Left colon (tissue), 2 donors: ENCODE data around the gene SEMA3D. TPM values are rescaled to one million over a fixed set of nuclear protein-coding genes. Genes with fewer than 3 reads are reported as not detected.

Experiments
- ATAC-seq: fragments of 200-7000 bp; cut with Tn5 transposase; one replicate; pipeline ENCODE4 v1.9.1; 2020; ENCODE audit warnings: mild to moderate bottlenecking, moderate library complexity
- DNase-seq, 2 donors: peaks; one replicate each; pipeline ENCODE4 v3.0.0-alpha.2; 2020
- intact Hi-C, 2 donors: fragments of 100-400 bp; cut with DNase I in 1 of 2; cut with micrococcal nuclease in 1 of 2; formaldehyde crosslinking; loops; one replicate each; pipeline versions ENCODE4 v1.11.2 to v1.14.0; 2022; cut with DNase I, micrococcal nuclease
- total RNA-seq, 2 donors: library from RNA; stranded (reverse); fragmentation: NEBNext Ultra II Directional; extraction: Animal tissue kit (Norgen Biotek cat#: 25700); gene quantifications; one replicate each; pipeline ENCODE4 v1.2.1, GENCODE V29; 2021
- donor health status: DM: no; HTN: no; CAD: no.
- donor health status: DM: yes; HTN: yes; CAD: no.

The SEMA3D gene
- total RNA-seq, 2 donors from 2014 or later: 2.0 to 2.6 TPM

- DNase-seq: no peak
- no peak for ATAC-seq
- intact Hi-C loops: no loop called here
Observed at GRCh38 chr7:85055906-85056305, 130.9 kb downstream of the SEMA3D start.

DNA sequence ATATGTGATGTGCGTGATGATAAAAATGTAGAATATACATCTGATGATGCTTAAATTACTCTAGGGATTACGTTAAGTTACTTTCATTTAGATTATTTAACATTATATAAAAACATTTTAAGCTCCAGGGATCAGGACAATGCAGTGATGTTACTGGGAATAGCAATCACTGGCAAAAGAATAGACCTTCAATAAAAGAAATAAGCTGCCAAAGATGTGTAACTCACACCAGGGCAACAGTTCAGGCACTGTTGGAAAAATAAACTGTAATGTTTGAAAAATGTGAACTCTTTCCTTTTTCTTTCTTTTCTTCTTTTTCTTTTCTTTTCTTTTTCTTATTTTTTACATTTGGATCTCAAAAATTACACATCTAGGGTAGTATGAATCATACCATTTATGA lies 131.7 kb downstream of the SEMA3D start:
- DNase-seq (no peak), ATAC-seq (no peak)
- intact Hi-C loops: no loop called here

DNA sequence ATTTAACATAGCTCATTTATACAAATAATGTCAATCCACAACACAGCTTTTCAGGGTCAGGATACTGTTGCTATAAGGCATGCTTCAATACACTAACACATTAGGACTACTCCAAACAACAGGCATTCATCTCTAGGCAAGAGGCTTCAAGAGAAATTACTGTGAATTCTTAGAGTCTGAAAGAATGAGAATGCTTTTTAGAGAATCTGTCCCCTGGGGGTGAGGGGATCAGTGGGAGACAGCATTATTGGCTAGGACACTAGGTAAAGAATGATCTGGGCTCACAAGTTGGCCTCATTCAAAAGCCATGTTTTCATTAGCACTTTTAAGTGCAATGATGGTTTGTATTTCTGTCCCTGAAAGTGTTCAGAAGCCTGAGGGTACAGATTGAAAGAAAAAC lies 132.6 kb downstream of the SEMA3D start:
- intact Hi-C loops: no loop called here
- ATAC-seq (no peak), DNase-seq (no peak)

DNA sequence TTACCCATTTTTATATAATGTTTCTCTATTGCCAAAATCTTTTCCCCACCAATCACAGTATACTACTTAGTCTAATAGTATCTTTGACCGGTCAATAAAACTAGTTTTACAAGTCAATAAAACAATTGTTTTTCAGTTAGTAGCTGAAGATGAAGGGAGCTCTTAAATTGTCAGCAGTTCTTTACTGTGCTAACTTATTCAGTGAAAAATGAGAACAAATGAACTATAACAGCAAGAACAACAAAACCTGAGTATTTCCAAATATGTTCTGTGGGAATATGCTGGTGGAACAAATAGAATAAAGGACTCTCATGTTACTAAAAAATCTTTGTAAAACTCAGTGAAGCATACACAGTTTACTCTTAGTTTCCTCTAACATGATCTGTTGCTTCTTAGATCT lies 134.0 kb downstream of the SEMA3D start:
- no peak for DNase-seq
- ATAC-seq: no peak
- intact Hi-C loops: no loop called here

GRCh38 chr7:85052056-85052737 lies 134.7 kb downstream of the SEMA3D start:
- no peak for ATAC-seq
- intact Hi-C loops: no loop called here
- no peak for DNase-seq

DNA sequence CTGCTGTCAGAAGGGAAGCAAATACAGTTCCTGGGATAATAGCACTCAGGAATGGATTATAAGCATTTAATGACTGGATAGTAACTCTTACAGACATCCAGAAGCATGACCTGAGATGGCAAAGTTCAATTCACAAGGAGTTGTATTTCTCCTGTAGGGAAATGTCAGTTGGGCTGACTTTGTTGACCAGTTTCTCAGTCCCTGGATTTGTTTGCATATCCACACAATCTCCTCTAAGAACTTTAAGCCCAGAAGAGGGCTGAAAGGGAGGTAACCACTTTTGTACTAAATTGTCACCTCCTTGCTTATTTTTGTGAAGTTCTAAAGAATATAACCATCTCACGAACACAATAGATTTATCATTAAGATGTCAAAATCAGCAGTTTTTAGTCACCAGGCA lies 140.3 kb downstream of the SEMA3D start:
- ATAC-seq (no peak), DNase-seq (no peak)
- intact Hi-C loops: loop anchor here in 1 of 2 donors (10.0 kb wide), 1 partner anchor 808 kb away; no protein-coding TSS in a partner anchor

- ATAC-seq (peak; percentile 72), DNase-seq (peak; percentile 39 to 70)
- intact Hi-C loops: loop anchor here in 1 of 2 donors (10.0 kb wide), 1 partner anchor 813 kb away; no protein-coding TSS in a partner anchor
Observed at GRCh38 chr7:85041605-85042216, 145.1 kb downstream of the SEMA3D start.

- intact Hi-C loops: no loop called here
- ATAC-seq: no peak
- DNase-seq: no peak
Observed at GRCh38 chr7:85039196-85039923, 147.5 kb downstream of the SEMA3D start.

GRCh38 chr7:85038466-85038865 lies 148.4 kb downstream of the SEMA3D start:
- intact Hi-C loops: no loop called here
- ATAC-seq: no peak
- DNase-seq: no peak

DNA sequence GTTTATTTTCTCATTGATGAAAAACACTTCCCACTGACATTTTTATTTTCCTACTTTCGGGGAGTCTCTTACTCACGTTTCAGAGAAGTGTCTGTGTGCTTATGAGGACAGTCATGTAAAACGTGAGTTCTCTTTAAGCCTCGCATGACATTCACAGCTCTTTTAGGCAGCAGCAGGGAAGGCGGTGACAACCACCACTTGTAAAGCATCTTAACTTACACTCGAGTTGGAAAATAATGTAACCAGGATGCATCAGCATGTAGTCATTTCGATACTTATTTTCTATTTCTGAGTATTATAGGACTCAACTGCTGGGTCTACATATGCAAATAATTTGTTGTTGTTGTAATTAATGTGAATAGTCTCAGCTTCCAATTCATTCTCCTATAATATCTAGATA lies 153.6 kb downstream of the SEMA3D start:
- intact Hi-C loops: loop anchor here in 1 of 2 donors (5.0 kb wide), 1 partner anchor 519 kb away; no protein-coding TSS in a partner anchor
- no peak for DNase-seq
- no peak for ATAC-seq

DNA sequence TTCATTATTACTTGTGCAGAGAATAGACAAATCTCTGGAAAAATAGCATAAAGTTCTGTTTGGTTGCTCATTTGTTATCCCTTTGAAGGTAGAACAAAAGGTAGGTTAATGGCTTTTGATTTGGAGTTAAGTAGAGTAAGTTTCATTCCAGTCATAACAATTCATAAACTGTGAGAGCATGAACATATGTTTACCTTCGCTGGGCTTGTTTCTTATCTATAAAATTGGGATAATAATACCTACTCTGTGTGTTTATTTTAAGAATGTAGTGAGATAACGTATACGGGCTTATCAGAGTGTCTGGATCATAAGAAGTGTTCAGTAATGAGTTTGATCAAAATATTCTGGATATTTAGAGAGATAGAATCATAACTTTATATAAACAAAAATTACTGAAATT lies 155.4 kb downstream of the SEMA3D start:
- ATAC-seq: no peak

DNA sequence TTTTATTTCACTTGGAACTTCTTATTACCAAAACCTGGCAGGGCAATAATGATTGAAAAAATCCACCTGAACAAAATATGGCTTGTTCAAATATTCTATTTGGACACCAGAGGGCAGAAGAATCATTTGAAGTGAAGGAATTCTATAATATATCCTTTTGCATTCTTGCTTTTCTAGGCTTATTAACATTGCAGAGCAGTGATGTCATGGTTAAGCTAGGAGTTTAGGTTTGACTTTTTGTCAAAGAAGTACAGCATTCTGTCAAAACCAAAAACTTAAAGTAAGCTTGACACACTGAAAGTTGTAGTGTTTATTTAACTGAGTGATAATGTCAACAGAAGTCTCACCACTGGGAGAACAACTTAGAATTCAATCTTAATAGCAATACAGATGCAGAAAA lies 156.0 kb downstream of the SEMA3D start:
- intact Hi-C loops: loop anchor here in 1 of 2 donors (5.0 kb wide), 1 partner anchor 521 kb away; no protein-coding TSS in a partner anchor
- ATAC-seq: no peak
- DNase-seq: no peak

More for the DNA sequence above, 155.4 kb downstream of the SEMA3D start:
- no peak for DNase-seq
- intact Hi-C loops: loop anchor here in 1 of 2 donors (5.0 kb wide), 1 partner anchor 521 kb away; no protein-coding TSS in a partner anchor

GRCh38 chr7:85025312-85025756 lies 161.5 kb downstream of the SEMA3D start:
- DNase-seq (peak; percentile 29 to 62), ATAC-seq (peak; percentile 88)
- intact Hi-C loops: loop anchor here in 1 of 2 donors (2.0 kb wide), 1 partner anchor 1089 kb away; no protein-coding TSS in a partner anchor

DNA sequence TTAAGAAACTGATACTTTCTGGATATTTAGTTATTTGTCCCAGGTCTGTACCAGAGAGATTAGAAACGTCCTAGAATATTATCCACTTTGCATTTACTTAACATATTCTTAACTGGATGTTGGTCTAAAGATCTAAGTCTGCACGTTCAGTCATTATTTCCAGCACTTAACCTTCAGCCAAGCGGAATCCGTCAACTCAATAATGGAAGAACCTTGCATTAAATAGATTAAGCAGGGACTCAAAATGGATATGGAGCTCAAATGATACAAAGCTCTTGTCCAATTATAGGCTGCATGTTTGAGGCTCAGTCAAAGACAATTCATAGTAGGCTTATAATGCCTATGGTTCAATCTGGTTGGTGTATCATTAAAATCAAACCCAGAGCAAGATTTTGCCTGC lies 162.9 kb downstream of the SEMA3D start:
- intact Hi-C loops: loop anchor here in 1 of 2 donors (2.0 to 5.0 kb wide), 2 partner anchors 1047 to 1087 kb away; no protein-coding TSS in a partner anchor
- DNase-seq: no peak

GRCh38 chr7:85023066-85023712 lies 163.7 kb downstream of the SEMA3D start:
- ATAC-seq: no peak
- DNase-seq: no peak
- intact Hi-C loops: loop anchor here in 1 of 2 donors (5.0 kb wide), 1 partner anchor 1046 kb away; no protein-coding TSS in a partner anchor

More for the DNA sequence above, 162.9 kb downstream of the SEMA3D start:
- no peak for ATAC-seq

- ATAC-seq (no peak), DNase-seq (no peak)
- intact Hi-C loops: loop anchor here in 1 of 2 donors (5.0 kb wide), 1 partner anchor 1045 kb away; no protein-coding TSS in a partner anchor
Observed at GRCh38 chr7:85022064-85022697, 164.7 kb downstream of the SEMA3D start.

- intact Hi-C loops: loop anchor here in 1 of 2 donors (5.0 kb wide), 1 partner anchor 1044 kb away; no protein-coding TSS in a partner anchor
- DNase-seq: no peak
- ATAC-seq: no peak
Observed at GRCh38 chr7:85021101-85021704, 165.7 kb downstream of the SEMA3D start.

- ATAC-seq (no peak), DNase-seq (no peak)
- intact Hi-C loops: loop anchor here in 1 of 2 donors (5.0 kb wide), 1 partner anchor 1042 kb away; no protein-coding TSS in a partner anchor
Observed at GRCh38 chr7:85019778-85020177, 167.1 kb downstream of the SEMA3D start.
